ENCODE data around the gene GCNA. TPM values are rescaled to one million over a fixed set of nuclear protein-coding genes. Genes with fewer than 3 reads are reported as not detected.

Gene GCNA
- total RNA-seq, 1 experiment from 2014 or later: 0.98 TPM

- TF ChIP-seq, protein P1, sequence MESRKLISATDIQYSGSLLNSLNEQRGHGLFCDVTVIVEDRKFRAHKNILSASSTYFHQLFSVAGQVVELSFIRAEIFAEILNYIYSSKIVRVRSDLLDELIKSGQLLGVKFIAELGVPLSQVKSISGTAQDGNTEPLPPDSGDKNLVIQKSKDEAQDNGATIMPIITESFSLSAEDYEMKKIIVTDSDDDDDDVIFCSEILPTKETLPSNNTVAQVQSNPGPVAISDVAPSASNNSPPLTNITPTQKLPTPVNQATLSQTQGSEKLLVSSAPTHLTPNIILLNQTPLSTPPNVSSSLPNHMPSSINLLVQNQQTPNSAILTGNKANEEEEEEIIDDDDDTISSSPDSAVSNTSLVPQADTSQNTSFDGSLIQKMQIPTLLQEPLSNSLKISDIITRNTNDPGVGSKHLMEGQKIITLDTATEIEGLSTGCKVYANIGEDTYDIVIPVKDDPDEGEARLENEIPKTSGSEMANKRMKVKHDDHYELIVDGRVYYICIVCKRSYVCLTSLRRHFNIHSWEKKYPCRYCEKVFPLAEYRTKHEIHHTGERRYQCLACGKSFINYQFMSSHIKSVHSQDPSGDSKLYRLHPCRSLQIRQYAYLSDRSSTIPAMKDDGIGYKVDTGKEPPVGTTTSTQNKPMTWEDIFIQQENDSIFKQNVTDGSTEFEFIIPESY (IDR thresholded peaks at IDR 0.05; ENCODE audit: extremely low read depth, insufficient replicate concordance, low read length): no peak
- TF ChIP-seq SP1 (IDR thresholded peaks at IDR 0.05; ENCODE audit: low read depth): no peak
These were observed 44.6 kb downstream of the GCNA start (continued) for GRCh38 chrX:71622576-71623450.

DNA sequence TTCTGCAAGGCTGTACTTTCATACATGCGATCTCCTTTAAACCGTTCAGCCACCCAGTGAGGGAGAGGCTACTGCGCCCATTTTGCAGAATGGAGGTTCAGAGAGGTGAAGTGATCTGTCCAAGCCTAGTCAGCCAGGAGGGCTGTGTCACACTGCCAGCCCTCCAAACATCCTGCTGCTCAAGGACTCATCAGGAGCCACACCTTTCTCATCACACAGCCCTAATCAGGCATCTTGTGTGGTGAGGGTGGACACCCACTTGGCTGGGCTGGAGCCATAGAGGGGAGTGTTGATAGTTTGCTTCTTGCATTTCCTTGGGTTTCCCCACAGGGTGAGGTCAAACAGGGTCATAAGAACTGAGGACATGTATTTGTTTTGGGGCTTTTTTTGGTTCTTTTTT lies 45.5 kb downstream of the GCNA start:
- H3K36me3 ChIP-seq (ENCODE audit: control insufficient read depth in 1 of 2, insufficient read depth in 2 of 2, low read length in 2 of 2): no peaks in the 10 kb centered on the region
- no peak overlapping the region for H2AFZ ChIP-seq (ENCODE audit: low read depth, low read length, poor library complexity, severe bottlenecking)
- peaks cover 9 to 19% of the 10 kb centered on the region in 2 experiments for H3K4me1 ChIP-seq (ENCODE audit: control insufficient read depth in 1 of 2, insufficient read depth in 2 of 2, low read length in 2 of 2)
- no peaks in the 10 kb centered on the region for H3K9me2 ChIP-seq (ENCODE audit: insufficient read depth)
- no peak for TF ChIP-seq ZNF274 (IDR thresholded peaks at IDR 0.05; ENCODE audit: low read depth, low read length)
- no peak for TF ChIP-seq SP1 (IDR thresholded peaks at IDR 0.05; ENCODE audit: low read depth)
- no peak for TF ChIP-seq EZH2 (IDR thresholded peaks at IDR 0.05)
- TF ChIP-seq CBX3 (IDR thresholded peaks at IDR 0.05; ENCODE audit: low read depth): no peak
- TF ChIP-seq EGR1 (IDR thresholded peaks at IDR 0.05; ENCODE audit: low read depth): no peak
- no peak for TF ChIP-seq FOSL1 (IDR thresholded peaks at IDR 0.05; ENCODE audit: low read depth)
- no peak for TF ChIP-seq RAD21 (IDR thresholded peaks at IDR 0.05; ENCODE audit: low read depth)
- no peak for TF ChIP-seq ZFX (IDR thresholded peaks at IDR 0.05)
- TF ChIP-seq, protein P2, sequence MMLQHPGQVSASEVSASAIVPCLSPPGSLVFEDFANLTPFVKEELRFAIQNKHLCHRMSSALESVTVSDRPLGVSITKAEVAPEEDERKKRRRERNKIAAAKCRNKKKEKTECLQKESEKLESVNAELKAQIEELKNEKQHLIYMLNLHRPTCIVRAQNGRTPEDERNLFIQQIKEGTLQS (IDR thresholded peaks at IDR 0.05): no peak
- RAD21 ChIA-PET (ENCODE audit: low non-redundant PET in 1 of 2, low total read pairs in 2 of 2, uncharacterized antibody in 2 of 2, unreplicated experiment in 2 of 2): no interaction called here
- H3K9ac ChIP-seq (ENCODE audit: low read length): no peak overlapping the region
- no peaks in the 10 kb centered on the region for H3K79me2 ChIP-seq (ENCODE audit: insufficient read depth, low read length)
- no peak overlapping the region for H3K27ac ChIP-seq (ENCODE audit: low read depth, low read length)
- H3K4me2 ChIP-seq (ENCODE audit: low read length): no peak overlapping the region
- no peak for ATAC-seq
- H4K20me1 ChIP-seq (ENCODE audit: insufficient read depth): no peaks in the 10 kb centered on the region
- BruUV-seq (replicated peaks): no TSS peak
- intact Hi-C loops (cut with micrococcal nuclease): no loop called here
- H3K9me3 ChIP-seq (ENCODE audit: control insufficient read depth in 1 of 2, insufficient read depth in 1 of 2, low read depth in 1 of 2, low read length in 2 of 2): no peaks in the 10 kb centered on the region
- H3K27me3 ChIP-seq (ENCODE audit: insufficient read depth, low read length): no peaks in the 10 kb centered on the region
- CTCF ChIA-PET: no interaction called here
- no peak overlapping the region for H3K4me3 ChIP-seq (replicated peaks in 1 of 2; ENCODE audit: low read depth in 1 of 2, low read length in 2 of 2)
- no peak for DNase-seq (ENCODE audit: low read depth, low spot score)
- POLR2A ChIA-PET: no interaction called here

Data from HCT116 (cell line).